ENCODE measurements around the gene SQOR.

DNA sequence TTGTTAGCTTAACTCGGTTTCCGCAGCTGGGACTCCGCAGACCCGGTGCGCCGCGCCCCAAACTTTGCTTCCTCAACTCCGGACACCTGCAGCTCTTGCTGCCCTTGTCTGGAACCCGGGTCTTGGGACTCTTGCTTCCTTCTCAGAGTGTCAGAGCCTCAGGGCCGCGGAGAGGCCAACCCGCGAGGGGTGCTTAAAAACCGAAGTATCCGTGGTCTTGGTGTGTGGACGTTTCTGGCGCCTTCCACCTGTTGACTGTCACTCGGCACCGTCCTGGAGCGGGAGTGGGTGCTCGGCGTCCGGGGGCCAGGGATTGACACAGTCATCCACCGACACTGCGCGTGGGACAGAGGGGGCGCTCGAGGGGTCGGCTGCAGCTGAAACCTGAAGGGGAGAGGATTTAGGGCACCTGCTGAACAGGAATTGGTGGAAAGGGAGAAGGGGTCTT, 386 bp downstream of the SQOR start:
- TF ChIP-seq POLR2A (IDR thresholded peaks at IDR 0.05), result no peak
- TF ChIP-seq CTCF (IDR thresholded peaks at IDR 0.05), result peak in 2 of 3 donors; percentile 21 to 34
